GM23338 (cell line): Measurements from ENCODE around the gene GCK. TPM values are rescaled to one million over a fixed set of nuclear protein-coding genes. Genes with fewer than 3 reads are reported as not detected.

Experiments
- ATAC-seq: fragments of 200-7000 bp; cut with Tn5 transposase; 3 replicates; pipeline ENCODE4 v1.9.1; 2020
- DNase-seq: peaks from one replicate; pipeline ENCODE4 v3.0.0-alpha.2; 2015; ENCODE audit warnings: low spot score
- H2AFZ ChIP-seq: fragments of 200-600 bp; sonication (generic); 2 replicates; pipeline ENCODE4 v1.8.0; 2016; ENCODE audit warnings: antibody characterized with exemption, mild to moderate bottlenecking, moderate library complexity
- H3F3A ChIP-seq: fragments of 200-600 bp; sonication (generic); replicated peaks from 2 replicates; pipeline ENCODE4 v1.8.0; 2017; ENCODE audit warnings: antibody characterized with exemption, mixed run types, low read depth
- H3K27ac ChIP-seq: fragments of 200-600 bp; sonication (generic); 2 replicates; pipeline ENCODE4 v1.6.1; 2016; ENCODE audit warnings: low read depth
- H3K27me3 ChIP-seq: fragments of 200-600 bp; sonication (generic); 2 replicates; pipeline ENCODE4 v1.8.0; 2016; ENCODE audit warnings: mild to moderate bottlenecking, mixed run types, moderate library complexity; ENCODE audit not compliant: insufficient read depth
- H3K36me3 ChIP-seq: fragments of 200-600 bp; sonication (generic); 2 replicates; pipeline ENCODE4 v1.8.0; 2016; ENCODE audit warnings: mild to moderate bottlenecking; ENCODE audit not compliant: insufficient read depth
- H3K4me1 ChIP-seq: fragments of 200-600 bp; sonication (generic); 2 replicates; pipeline ENCODE4 v1.8.0; 2016; ENCODE audit warnings: mild to moderate bottlenecking, moderate library complexity; ENCODE audit not compliant: insufficient read depth
- H3K4me2 ChIP-seq: fragments of 200-600 bp; sonication (generic); 2 replicates; pipeline ENCODE4 v1.7.1; 2017; ENCODE audit warnings: mixed run types
- H3K4me3 ChIP-seq: fragments of 200-600 bp; sonication (generic); 2 replicates; pipeline ENCODE4 v1.6.1; 2016; ENCODE audit warnings: mixed run types
- H3K79me2 ChIP-seq: fragments of 200-600 bp; sonication (generic); replicated peaks from 2 replicates; pipeline ENCODE4 v1.8.0; 2017; ENCODE audit warnings: mild to moderate bottlenecking; ENCODE audit not compliant: insufficient read depth
- H3K9me2 ChIP-seq: fragments of 200-600 bp; sonication (generic); 2 replicates; pipeline ENCODE4 v1.8.0; 2017; ENCODE audit not compliant: insufficient read depth
- H4K20me1 ChIP-seq: fragments of 200-600 bp; sonication (generic); replicated peaks from 2 replicates; pipeline ENCODE4 v1.8.0; 2017; ENCODE audit warnings: mild to moderate bottlenecking; ENCODE audit not compliant: insufficient read depth
- H3K27ac Mint-ChIP-seq: 2 replicates; pipeline ENCODE4 v1.8.0; 2020; ENCODE audit warnings: inconsistent platforms, mild to moderate bottlenecking, moderate library complexity, mixed read lengths
- H3K27me3 Mint-ChIP-seq: 3 replicates; pipeline ENCODE4 v1.8.0; 2022; ENCODE audit warnings: low read depth, mild to moderate bottlenecking, moderate library complexity, mixed read lengths, inconsistent platforms; ENCODE audit not compliant: insufficient read depth, poor library complexity
- H3K36me3 Mint-ChIP-seq: 3 replicates; pipeline ENCODE4 v1.8.0; 2021; ENCODE audit warnings: low read depth, mild to moderate bottlenecking, inconsistent platforms, moderate library complexity, mixed read lengths
- H3K4me1 Mint-ChIP-seq: 3 replicates; pipeline ENCODE4 v1.8.0; 2020; ENCODE audit warnings: mild to moderate bottlenecking, inconsistent platforms, mixed read lengths
- H3K4me3 Mint-ChIP-seq: 3 replicates; pipeline ENCODE4 v1.8.0; 2021; ENCODE audit warnings: moderate library complexity, mild to moderate bottlenecking, inconsistent platforms, mixed read lengths
- H3K9me3 Mint-ChIP-seq: 3 replicates; pipeline ENCODE4 v1.8.0; 2020; ENCODE audit warnings: moderate library complexity, mild to moderate bottlenecking, inconsistent platforms, mixed read lengths
- CTCF ChIP-seq, 2 experiments: fragments of 200-600 bp in 1 of 2; sonication (generic) in 1 of 2; conservative IDR thresholded peaks; 2 replicates each; pipeline versions ENCODE4 v1.5.1 to v1.6.1; 2016 to 2017; ENCODE audit warnings: antibody characterized with exemption in 2 of 2, low read depth in 2 of 2, mild to moderate bottlenecking in 2 of 2, moderate library complexity in 1 of 2
- ETS1 ChIP-seq: IDR thresholded peaks from 2 replicates; pipeline ENCODE4 v1.6.1; 2016; ENCODE audit warnings: antibody characterized with exemption
- EZH2phosphoT487 ChIP-seq: fragments of 200-600 bp; sonication (generic); IDR thresholded peaks from one replicate; pipeline ENCODE4 v1.8.1; 2018; ENCODE audit warnings: antibody characterized with exemption; ENCODE audit not compliant: unreplicated experiment
- POLR2AphosphoS5 ChIP-seq: IDR thresholded peaks from 2 replicates; pipeline ENCODE4 v1.6.1; 2016; ENCODE audit warnings: antibody characterized with exemption, low read depth
- STAT1 ChIP-seq: IDR thresholded peaks from one replicate; pipeline ENCODE4 v1.6.1; 2016; ENCODE audit warnings: antibody characterized with exemption; ENCODE audit not compliant: unreplicated experiment
- ZNF114 ChIP-seq: fragments of 250-450 bp; sonication (Bioruptor Pico); IDR thresholded peaks from 2 replicates; pipeline ENCODE4 v1.5.0; 2020; ENCODE audit warnings: mild to moderate bottlenecking, moderate library complexity
- ZNF462 ChIP-seq: fragments of 250-450 bp; sonication (Bioruptor Pico); IDR thresholded peaks from 2 replicates; pipeline ENCODE4 v1.5.0; 2020; ENCODE audit warnings: mild to moderate bottlenecking, moderate library complexity
- polyA plus RNA-seq: library from polyadenylated mRNA; unstranded; fragments of >200 nt; fragmentation: Nextera tagmentation; extraction: Ambion mirVana; gene quantifications from 2 replicates; pipeline ENCODE4 v1.2.1, GENCODE V29; 2016
- total RNA-seq: library from RNA; depleted of rRNA; stranded (reverse); fragments of >200 nt; shearing (Covaris generic); gene quantifications from 2 replicates; pipeline ENCODE4 v1.2.3, GENCODE V29; 2014

The GCK gene
- total and polyA plus RNA-seq, 2 experiments from 2014 or later = 6.1 to 7.3 TPM

GRCh38 chr7:44238116-44238695, 49.0 kb upstream of the GCK start (continued):
- TF ChIP-seq CTCF (conservative IDR thresholded peaks at IDR 0.05; ENCODE audit: low read depth in 2 of 2) (no peak), ZNF462 (CRISPR knock-in tag) (no peak), POLR2AphosphoS5 (no peak), EZH2phosphoT487 (no peak)

GRCh38 chr7:44237696-44238095, 48.5 kb upstream of the GCK start:
- Mint-ChIP-seq H3K36me3 (no peaks in the 10 kb centered on the region), H3K4me3 (no peak overlapping the region), H3K27me3 (peaks cover 12% of the 10 kb centered on the region), H3K9me3 (no peaks in the 10 kb centered on the region), H3K27ac (no peak overlapping the region), H3K4me1 (peaks cover 7% of the 10 kb centered on the region)
- H3K4me3 ChIP-seq = no peak overlapping the region
- H3K27ac ChIP-seq = no peak overlapping the region
- DNase-seq = no peak
- ATAC-seq = no peak
- H4K20me1 ChIP-seq = no peaks in the 10 kb centered on the region
- no peaks in the 10 kb centered on the region for H3K36me3 ChIP-seq
- no peaks in the 10 kb centered on the region for H3K4me1 ChIP-seq
- no peaks in the 10 kb centered on the region for H3K27me3 ChIP-seq
- no peaks in the 10 kb centered on the region for H3K9me2 ChIP-seq
- H3F3A ChIP-seq = no peaks in the 10 kb centered on the region
- no peak overlapping the region for H3K4me2 ChIP-seq
- no peak overlapping the region for H2AFZ ChIP-seq
- no peaks in the 10 kb centered on the region for H3K79me2 ChIP-seq
- no peak for TF ChIP-seq ZNF462 (CRISPR knock-in tag)
- TF ChIP-seq STAT1 = no peak
- no peak for TF ChIP-seq ZNF114
- no peak for TF ChIP-seq ETS1
